ENCODE measurements around the gene YWHAH. TPM values are rescaled to one million over a fixed set of nuclear protein-coding genes. Genes with fewer than 3 reads are reported as not detected.

YWHAH gene
- total RNA-seq, 1 experiment from 2014 or later: 64.2 TPM

GRCh38 chr22:31951194-31952093 lies 7.1 kb downstream of the YWHAH start:
- H3K36me3 Mint-ChIP-seq (ENCODE audit: insufficient read depth, unreplicated experiment): peaks cover 29% of the 10 kb centered on the region
- H3K27ac Mint-ChIP-seq (ENCODE audit: low read depth, unreplicated experiment): peak overlapping the region; percentile 97
- CTCF ChIA-PET: interaction anchor here (0.5 to 6.1 kb wide), 12 partner anchors 8 to 394 kb away, joined by 3 to 59 read pairs (median 4); no protein-coding TSS in a partner anchor
- peaks cover 55% of the 10 kb centered on the region for H3K4me1 Mint-ChIP-seq (ENCODE audit: insufficient read depth, unreplicated experiment)
- DNase-seq (ENCODE audit: unreplicated experiment): no peak
- TF ChIP-seq CTCF (IDR thresholded peaks at IDR 0.05; ENCODE audit: unreplicated experiment): no peak
- H3K27me3 Mint-ChIP-seq (ENCODE audit: insufficient read depth, unreplicated experiment): no peaks in the 10 kb centered on the region
- no peaks in the 10 kb centered on the region for H3K9me3 Mint-ChIP-seq (ENCODE audit: unreplicated experiment)
- POLR2A ChIA-PET: interaction anchor here (0.5 to 3.8 kb wide), 5 partner anchors 69 to 289 kb away, joined by 3 to 16 read pairs (median 3); partner anchors contain the start of gene PISD
- H3K4me3 Mint-ChIP-seq (ENCODE audit: unreplicated experiment): peak overlapping the region; percentile 9
- BruUV-seq (replicated peaks): no TSS peak
- intact Hi-C loops (cut with micrococcal nuclease): no loop called here

DNA sequence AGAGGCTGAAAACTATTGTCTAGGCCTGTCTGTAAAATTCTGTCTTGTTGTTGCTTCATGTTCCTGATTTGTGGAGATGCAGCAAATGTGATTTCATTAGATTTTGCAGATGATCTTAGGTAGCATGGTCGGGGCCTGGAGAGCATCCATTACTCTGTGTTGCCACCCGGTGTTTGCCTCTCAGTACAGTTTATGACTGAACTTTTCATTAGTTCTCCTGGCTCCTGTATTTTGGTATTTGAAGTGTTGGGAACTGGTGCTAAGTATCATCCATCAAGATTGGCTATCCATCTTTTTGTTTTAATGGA lies 7.7 kb downstream of the YWHAH start:
- DNase-seq (ENCODE audit: unreplicated experiment): no peak
- peak overlapping the region; percentile 9 for H3K4me3 Mint-ChIP-seq (ENCODE audit: unreplicated experiment)
- peak overlapping the region; percentile 97 for H3K27ac Mint-ChIP-seq (ENCODE audit: low read depth, unreplicated experiment)
- BruUV-seq (replicated peaks): no TSS peak
- H3K4me1 Mint-ChIP-seq (ENCODE audit: insufficient read depth, unreplicated experiment): peaks cover 53% of the 10 kb centered on the region
- ChIA-PET POLR2A (interaction anchor here (0.8 to 2.0 kb wide), 9 partner anchors 9 to 290 kb away, joined by 3 to 22 read pairs (median 7); partner anchors contain the start of genes DEPDC5 and PISD), CTCF (interaction anchor here (1.4 to 2.1 kb wide), 2 partner anchors 18 to 286 kb away, joined by 6 to 13 read pairs; no protein-coding TSS in a partner anchor)
- no peak for TF ChIP-seq CTCF (IDR thresholded peaks at IDR 0.05; ENCODE audit: unreplicated experiment)
- no peaks in the 10 kb centered on the region for H3K9me3 Mint-ChIP-seq (ENCODE audit: unreplicated experiment)
- intact Hi-C loops (cut with micrococcal nuclease): no loop called here
- peaks cover 36% of the 10 kb centered on the region for H3K36me3 Mint-ChIP-seq (ENCODE audit: insufficient read depth, unreplicated experiment)
- H3K27me3 Mint-ChIP-seq (ENCODE audit: insufficient read depth, unreplicated experiment): no peaks in the 10 kb centered on the region

DNA sequence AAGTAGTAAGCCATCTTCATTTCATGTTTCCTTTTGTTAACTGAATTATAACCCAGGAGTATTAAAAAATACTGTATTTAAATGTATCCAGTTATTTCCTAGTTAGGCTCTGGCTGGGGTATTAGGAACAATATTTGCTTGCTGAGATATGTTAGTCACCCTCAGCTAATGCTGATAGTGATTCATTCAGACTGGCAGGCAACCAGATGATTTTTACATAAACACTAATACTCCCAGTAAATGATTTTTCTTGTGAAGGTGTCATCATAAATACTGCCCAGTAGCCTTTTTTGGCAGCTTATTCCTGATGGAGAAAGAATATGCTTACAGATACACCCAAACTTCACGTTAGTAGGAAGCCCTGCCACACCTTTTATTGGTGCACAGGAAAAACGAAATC lies 8.1 kb downstream of the YWHAH start:
- Mint-ChIP-seq H3K9me3 (ENCODE audit: unreplicated experiment) (no peaks in the 10 kb centered on the region), H3K27ac (ENCODE audit: low read depth, unreplicated experiment) (peak overlapping the region; percentile 97), H3K4me1 (ENCODE audit: insufficient read depth, unreplicated experiment) (peaks cover 49% of the 10 kb centered on the region), H3K27me3 (ENCODE audit: insufficient read depth, unreplicated experiment) (no peaks in the 10 kb centered on the region), H3K4me3 (ENCODE audit: unreplicated experiment) (no peak overlapping the region), H3K36me3 (ENCODE audit: insufficient read depth, unreplicated experiment) (peaks cover 36% of the 10 kb centered on the region)
- ChIA-PET CTCF (interaction anchor here (0.7 to 2.5 kb wide), 5 partner anchors 15 to 286 kb away, joined by 4 to 13 read pairs (median 6); no protein-coding TSS in a partner anchor), POLR2A (interaction anchor here (0.7 to 2.0 kb wide), 17 partner anchors 10 to 459 kb away, joined by 3 to 22 read pairs (median 4); partner anchors contain the start of genes DEPDC5 and PISD)
- intact Hi-C loops (cut with micrococcal nuclease): no loop called here
- TF ChIP-seq CTCF (IDR thresholded peaks at IDR 0.05; ENCODE audit: unreplicated experiment): no peak
- no TSS peak for BruUV-seq (replicated peaks)
- peak; percentile 86 for DNase-seq (ENCODE audit: unreplicated experiment)

DNA sequence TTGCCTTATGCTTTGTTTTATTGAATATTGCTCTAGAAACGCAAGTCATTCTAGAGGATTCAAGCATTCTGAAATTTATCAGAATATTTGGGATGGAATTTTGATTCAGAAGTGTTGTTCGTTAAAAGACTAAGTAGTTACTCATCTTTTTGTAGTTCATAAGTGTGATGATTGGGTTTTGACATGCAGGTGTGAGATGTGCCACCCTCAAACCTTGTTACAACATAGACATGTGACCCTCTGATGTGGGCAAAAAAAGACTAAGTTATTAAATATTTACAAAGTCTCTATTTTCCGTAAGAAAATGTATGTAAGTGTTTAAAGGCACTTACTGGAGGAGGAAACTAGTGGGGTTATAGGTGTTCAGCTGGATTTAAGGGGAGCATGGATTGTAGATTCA lies 8.9 kb downstream of the YWHAH start:
- peaks cover 48% of the 10 kb centered on the region for H3K4me1 Mint-ChIP-seq (ENCODE audit: insufficient read depth, unreplicated experiment)
- ChIA-PET CTCF (interaction anchor here (0.7 to 2.5 kb wide), 5 partner anchors 15 to 287 kb away, joined by 4 to 13 read pairs (median 6); no protein-coding TSS in a partner anchor), POLR2A (interaction anchor here (0.7 to 2.0 kb wide), 17 partner anchors 8 to 459 kb away, joined by 3 to 22 read pairs (median 4); partner anchors contain the start of genes DEPDC5, PISD, PRR14L and YWHAH)
- no peak for TF ChIP-seq CTCF (IDR thresholded peaks at IDR 0.05; ENCODE audit: unreplicated experiment)
- DNase-seq (ENCODE audit: unreplicated experiment): no peak
- no peaks in the 10 kb centered on the region for H3K27me3 Mint-ChIP-seq (ENCODE audit: insufficient read depth, unreplicated experiment)
- no peaks in the 10 kb centered on the region for H3K9me3 Mint-ChIP-seq (ENCODE audit: unreplicated experiment)
- peak overlapping the region; percentile 97 for H3K27ac Mint-ChIP-seq (ENCODE audit: low read depth, unreplicated experiment)
- no TSS peak for BruUV-seq (replicated peaks)
- no peak overlapping the region for H3K4me3 Mint-ChIP-seq (ENCODE audit: unreplicated experiment)
- peaks cover 41% of the 10 kb centered on the region for H3K36me3 Mint-ChIP-seq (ENCODE audit: insufficient read depth, unreplicated experiment)
- intact Hi-C loops (cut with micrococcal nuclease): no loop called here

All from MCF 10A (cell line).